Measurements from ENCODE around the gene FHOD3. TPM values are rescaled to one million over a fixed set of nuclear protein-coding genes. Genes with fewer than 3 reads are reported as not detected.

Gene FHOD3
- total RNA-seq, 1 experiment from 2014 or later = 18.1 TPM

DNA sequence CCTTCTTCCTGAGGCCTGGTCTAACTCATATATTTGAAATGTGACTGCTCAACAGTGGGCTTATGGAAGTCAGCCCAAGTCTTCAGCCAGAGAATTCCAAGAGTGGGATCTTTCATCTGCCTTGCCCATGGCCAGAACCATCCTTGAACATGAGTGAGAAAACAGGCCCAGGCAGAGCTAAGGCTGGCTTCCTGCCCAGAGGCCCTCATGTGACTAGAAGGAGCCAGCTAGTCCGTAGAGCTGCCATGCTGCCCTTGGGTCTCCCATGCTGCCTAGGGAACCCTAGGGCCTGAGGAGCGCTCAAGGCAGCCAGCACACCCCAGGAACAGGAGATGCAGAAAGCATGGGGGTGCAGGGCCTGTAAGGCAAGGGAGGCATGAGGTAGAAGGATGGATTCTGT lies 203.6 kb downstream of the FHOD3 start:
- H3K9me3 ChIP-seq (ENCODE audit: low read length) = no peaks in the 10 kb centered on the region
- H3K27me3 ChIP-seq (ENCODE audit: low read length) = no peaks in the 10 kb centered on the region
- H3K4me1 ChIP-seq (ENCODE audit: insufficient read depth, low read length) = peaks cover 8% of the 10 kb centered on the region
- no peak overlapping the region for H3K27ac ChIP-seq (ENCODE audit: low read length)
- H4K20me1 ChIP-seq (ENCODE audit: low read length) = no peaks in the 10 kb centered on the region
- TF ChIP-seq EZH2 (IDR thresholded peaks at IDR 0.05; ENCODE audit: low read length, unreplicated experiment) = no peak
- TF ChIP-seq CTCF (conservative IDR thresholded peaks at IDR 0.05; ENCODE audit: low read depth, low read length) = no peak
- no peak for TF ChIP-seq EZH2phosphoT487 (IDR thresholded peaks at IDR 0.05; ENCODE audit: borderline replicate concordance, low read length)
- no peak overlapping the region for H2AFZ ChIP-seq (ENCODE audit: low read length)
- no peak overlapping the region for H3K4me2 ChIP-seq (ENCODE audit: low read length)
- H3F3A ChIP-seq (ENCODE audit: low read length, unreplicated experiment) = no peaks in the 10 kb centered on the region
- POLR2A ChIA-PET (ENCODE audit: unreplicated experiment) = no interaction called here
- no TSS peak for BruUV-seq (replicated peaks)
- intact Hi-C loops (cut with micrococcal nuclease) = loop anchor here (10.0 kb wide), 1 partner anchor 74 kb away; no protein-coding TSS in a partner anchor
- no peak for DNase-seq
- H3K36me3 ChIP-seq (ENCODE audit: low read depth, low read length) = no peaks in the 10 kb centered on the region
- H3K9ac ChIP-seq (ENCODE audit: low read length) = no peak overlapping the region
- no peaks in the 10 kb centered on the region for H3K79me2 ChIP-seq (ENCODE audit: low read length)
- H3K9me2 ChIP-seq (replicated peaks; ENCODE audit: low read length) = no peaks in the 10 kb centered on the region
- H3K4me3 ChIP-seq (ENCODE audit: low read length) = no peak overlapping the region
- ATAC-seq = no peak
- CTCF ChIA-PET = no interaction called here

DNA sequence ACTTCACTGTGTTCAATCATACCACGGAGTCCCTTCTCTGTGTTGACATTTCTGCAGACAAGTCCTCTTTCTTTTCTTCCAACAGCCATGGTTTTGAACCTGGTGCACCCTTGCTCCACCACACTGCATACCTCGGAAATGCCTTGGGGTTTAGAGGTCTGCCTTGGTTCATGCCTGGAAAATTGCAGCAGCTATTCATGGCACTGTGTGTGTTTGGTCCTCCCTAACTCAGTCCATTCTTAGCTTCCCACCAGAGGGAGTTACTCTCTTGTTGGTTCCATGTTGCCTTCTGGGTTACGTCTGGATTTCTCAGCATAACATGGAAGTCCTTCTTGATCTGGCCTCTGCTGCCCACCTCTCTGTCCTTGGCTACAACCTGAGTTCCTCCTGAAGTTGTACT lies 206.0 kb downstream of the FHOD3 start:
- BruUV-seq (replicated peaks) = no TSS peak
- H3K4me1 ChIP-seq (ENCODE audit: insufficient read depth, low read length) = peaks cover 8% of the 10 kb centered on the region
- H3K36me3 ChIP-seq (ENCODE audit: low read depth, low read length) = no peaks in the 10 kb centered on the region
- no peaks in the 10 kb centered on the region for H3K9me2 ChIP-seq (replicated peaks; ENCODE audit: low read length)
- H3F3A ChIP-seq (ENCODE audit: low read length, unreplicated experiment) = no peaks in the 10 kb centered on the region
- no peak overlapping the region for H3K4me2 ChIP-seq (ENCODE audit: low read length)
- no peaks in the 10 kb centered on the region for H3K9me3 ChIP-seq (ENCODE audit: low read length)
- ATAC-seq = no peak
- ChIA-PET POLR2A (ENCODE audit: unreplicated experiment) (no interaction called here), CTCF (no interaction called here)
- intact Hi-C loops (cut with micrococcal nuclease) = loop anchor here (10.0 kb wide), 1 partner anchor 71 kb away; no protein-coding TSS in a partner anchor
- H3K4me3 ChIP-seq (ENCODE audit: low read length) = no peak overlapping the region
- no peak for DNase-seq
- no peak overlapping the region for H3K27ac ChIP-seq (ENCODE audit: low read length)
- no peaks in the 10 kb centered on the region for H3K79me2 ChIP-seq (ENCODE audit: low read length)
- H2AFZ ChIP-seq (ENCODE audit: low read length) = no peak overlapping the region
- no peaks in the 10 kb centered on the region for H3K27me3 ChIP-seq (ENCODE audit: low read length)
- H3K9ac ChIP-seq (ENCODE audit: low read length) = no peak overlapping the region
- no peaks in the 10 kb centered on the region for H4K20me1 ChIP-seq (ENCODE audit: low read length)
- TF ChIP-seq EZH2phosphoT487 (IDR thresholded peaks at IDR 0.05; ENCODE audit: borderline replicate concordance, low read length) = no peak
- no peak for TF ChIP-seq EZH2 (IDR thresholded peaks at IDR 0.05; ENCODE audit: low read length, unreplicated experiment)
- TF ChIP-seq CTCF (conservative IDR thresholded peaks at IDR 0.05; ENCODE audit: low read depth, low read length) = no peak

- BruUV-seq (replicated peaks) = no TSS peak
- Histone ChIP-seq H3K4me2 (ENCODE audit: low read length) (no peak overlapping the region), H3K9me2 (replicated peaks; ENCODE audit: low read length) (no peaks in the 10 kb centered on the region), H3K4me3 (ENCODE audit: low read length) (no peak overlapping the region), H2AFZ (ENCODE audit: low read length) (no peak overlapping the region), H3K27me3 (ENCODE audit: low read length) (no peaks in the 10 kb centered on the region), H3K9me3 (ENCODE audit: low read length) (no peaks in the 10 kb centered on the region), H3K36me3 (ENCODE audit: low read depth, low read length) (no peaks in the 10 kb centered on the region), H3K4me1 (ENCODE audit: insufficient read depth, low read length) (peaks cover 8% of the 10 kb centered on the region), H4K20me1 (ENCODE audit: low read length) (no peaks in the 10 kb centered on the region), H3K27ac (ENCODE audit: low read length) (0 out of 2 replicates have a peak overlapping the region, but pooled peaks have one; percentile 18), H3K79me2 (ENCODE audit: low read length) (no peaks in the 10 kb centered on the region), H3F3A (ENCODE audit: low read length, unreplicated experiment) (no peaks in the 10 kb centered on the region), H3K9ac (ENCODE audit: low read length) (no peak overlapping the region)
- intact Hi-C loops (cut with micrococcal nuclease) = loop anchor here (10.0 kb wide), 1 partner anchor 70 kb away; no protein-coding TSS in a partner anchor
- ChIA-PET CTCF (no interaction called here), POLR2A (ENCODE audit: unreplicated experiment) (no interaction called here)
- peak; percentile 100 for ATAC-seq
- DNase-seq = peak; percentile 72
- no peak for TF ChIP-seq EZH2 (IDR thresholded peaks at IDR 0.05; ENCODE audit: low read length, unreplicated experiment)
- TF ChIP-seq EZH2phosphoT487 (IDR thresholded peaks at IDR 0.05; ENCODE audit: borderline replicate concordance, low read length) = no peak
- no peak for TF ChIP-seq CTCF (conservative IDR thresholded peaks at IDR 0.05; ENCODE audit: low read depth, low read length)
Observed at GRCh38 chr18:36504928-36505327, 207.4 kb downstream of the FHOD3 start.
